ENCODE measurements around the gene ACTR1A.
A peak's percentile ranks its signal among the peaks of the same experiment; 100 is the strongest.
"Not testable (repeated sequence)": the region's sequence is repeated elsewhere in the genome, so short reads cannot be mapped to it uniquely, and the experiment has no call there.

ACTR1A gene

GRCh38 chr10:102515724-102516123, 13.2 kb upstream of the ACTR1A start:
- no peak for DNase-seq (ENCODE audit: low spot score)

GRCh38 chr10:102514487-102515311, 12.2 kb upstream of the ACTR1A start:
- no peak for DNase-seq (ENCODE audit: low spot score)

- no peak for DNase-seq (ENCODE audit: low spot score)
Observed at GRCh38 chr10:102511583-102512274, 9.2 kb upstream of the ACTR1A start.

- DNase-seq (ENCODE audit: low spot score), result peak; percentile 18
Observed at GRCh38 chr10:102509387-102509786, 6.9 kb upstream of the ACTR1A start.

GRCh38 chr10:102508506-102508905, 6.0 kb upstream of the ACTR1A start:
- DNase-seq (ENCODE audit: low spot score), result no peak

- no peak for DNase-seq (ENCODE audit: low spot score)
Observed at GRCh38 chr10:102507521-102507920, 5.0 kb upstream of the ACTR1A start.

GRCh38 chr10:102505462-102506115, 3.1 kb upstream of the ACTR1A start:
- no peak for DNase-seq (ENCODE audit: low spot score)

- no peak for DNase-seq (ENCODE audit: low spot score)
Observed at GRCh38 chr10:102504976-102505300, 2.4 kb upstream of the ACTR1A start.

GRCh38 chr10:102504179-102504975, 1.9 kb upstream of the ACTR1A start:
- DNase-seq (ENCODE audit: low spot score), result peak; percentile 49

- DNase-seq (ENCODE audit: low spot score), result peak; percentile 98
Observed at GRCh38 chr10:102503264-102504178, 1.0 kb upstream of the ACTR1A start, which contains the start of gene SUFU. TSS of gene SUFU (plus strand) at chr10:102503972. CDS start at chr10:102504153, 181 bp downstream.

GRCh38 chr10:102502029-102502336, 529 bp downstream of the ACTR1A start:
- DNase-seq (ENCODE audit: low spot score), result peak; percentile 99

- DNase-seq (ENCODE audit: low spot score), result peak; percentile 54
Observed at GRCh38 chr10:102501201-102502028, 1.1 kb downstream of the ACTR1A start.

GRCh38 chr10:102500686-102501085, 1.8 kb downstream of the ACTR1A start:
- DNase-seq (ENCODE audit: low spot score), result not testable (repeated sequence)

- no peak for DNase-seq (ENCODE audit: low spot score)
Observed at GRCh38 chr10:102499356-102499755, 3.2 kb downstream of the ACTR1A start.

- DNase-seq (ENCODE audit: low spot score), result no peak
Observed at GRCh38 chr10:102497545-102497944, 5.0 kb downstream of the ACTR1A start.

GRCh38 chr10:102493771-102494170, 8.7 kb downstream of the ACTR1A start:
- no peak for DNase-seq (ENCODE audit: low spot score)

GRCh38 chr10:102492983-102493382, 9.5 kb downstream of the ACTR1A start:
- DNase-seq (ENCODE audit: low spot score), result no peak

GRCh38 chr10:102492344-102492939, 10.1 kb downstream of the ACTR1A start:
- DNase-seq (ENCODE audit: low spot score), result no peak

GRCh38 chr10:102491136-102491535, 11.4 kb downstream of the ACTR1A start:
- DNase-seq (ENCODE audit: low spot score), result no peak

Measured in RKO (cell line).